MCF 10A (cell line): Measurements from ENCODE around the gene NAPSA. TPM values are rescaled to one million over a fixed set of nuclear protein-coding genes. Genes with fewer than 3 reads are reported as not detected.

Experiments
- BruUV-seq: library from RNA; stranded (reverse); fragments of 400-500 nt; replicated peaks from 2 replicates; lab custom pipeline; 2021; lab: Mats Ljungman, UMichigan
- CTCF ChIA-PET: fragments of 300-600 bp; sonication (Branson Sonifier 250); formaldehyde crosslinking; extraction: SDS; loops from one replicate; lab custom pipeline; 2021; ENCODE audit warnings: antibody characterized with exemption, inconsistent platforms; lab: Yijun Ruan, JAX
- POLR2A ChIA-PET: fragments of 300-600, 350-650 bp; sonication (Branson Sonifier 250); formaldehyde crosslinking; extraction: SDS; loops from one replicate; lab custom pipeline; 2020; ENCODE audit warnings: antibody characterized with exemption, inconsistent platforms; lab: Yijun Ruan, JAX
- DNase-seq: peaks from one replicate; pipeline ENCODE4 v3.0.0-alpha.2; 2018; ENCODE audit not compliant: unreplicated experiment
- H3K27ac Mint-ChIP-seq: one replicate; pipeline ENCODE4 v1.8.0; 2022; ENCODE audit warnings: mild to moderate bottlenecking, low read depth, mixed read lengths; ENCODE audit not compliant: unreplicated experiment
- H3K27me3 Mint-ChIP-seq: one replicate; pipeline ENCODE4 v1.8.0; 2022; ENCODE audit warnings: mixed read lengths; ENCODE audit not compliant: insufficient read depth, unreplicated experiment
- H3K36me3 Mint-ChIP-seq: one replicate; pipeline ENCODE4 v1.8.0; 2022; ENCODE audit warnings: mild to moderate bottlenecking, moderate library complexity, mixed read lengths; ENCODE audit not compliant: insufficient read depth, unreplicated experiment
- H3K4me1 Mint-ChIP-seq: one replicate; pipeline ENCODE4 v1.8.0; 2022; ENCODE audit warnings: mixed read lengths; ENCODE audit not compliant: insufficient read depth, unreplicated experiment
- H3K4me3 Mint-ChIP-seq: one replicate; pipeline ENCODE4 v1.8.0; 2022; ENCODE audit warnings: mild to moderate bottlenecking, moderate library complexity, mixed read lengths; ENCODE audit not compliant: unreplicated experiment
- H3K9me3 Mint-ChIP-seq: one replicate; pipeline ENCODE4 v1.8.0; 2022; ENCODE audit warnings: mixed read lengths; ENCODE audit not compliant: unreplicated experiment
- CTCF ChIP-seq: fragments of 200-600 bp; IDR thresholded peaks from one replicate; pipeline ENCODE4 v1.8.0; 2022; ENCODE audit warnings: antibody characterized with exemption, mild to moderate bottlenecking; ENCODE audit not compliant: unreplicated experiment
- intact Hi-C: fragments of 100-400 bp; cut with micrococcal nuclease; formaldehyde crosslinking; loops from 2 replicates; pipeline ENCODE4 v1.14.1; 2022
- total RNA-seq: library from RNA; stranded (reverse); gene quantifications from 2 replicates; pipeline ENCODE4 v1.2.3, GENCODE V29; 2022

The NAPSA gene
- total RNA-seq, 1 experiment from 2014 or later = 0.51 TPM

GRCh38 chr19:50402544-50403301, 37.3 kb upstream of the NAPSA start:
- DNase-seq = no peak
- ChIA-PET POLR2A (no interaction called here), CTCF (no interaction called here)
- H3K27me3 Mint-ChIP-seq = no peaks in the 10 kb centered on the region
- H3K27ac Mint-ChIP-seq = no peak overlapping the region
- intact Hi-C loops = no loop called here
- BruUV-seq = no TSS peak
- no peaks in the 10 kb centered on the region for H3K4me1 Mint-ChIP-seq
- H3K9me3 Mint-ChIP-seq = no peaks in the 10 kb centered on the region
- peaks cover 32% of the 10 kb centered on the region for H3K36me3 Mint-ChIP-seq
- no peak for TF ChIP-seq CTCF
- no peak overlapping the region for H3K4me3 Mint-ChIP-seq

GRCh38 chr19:50401605-50402450, 36.4 kb upstream of the NAPSA start:
- H3K4me3 Mint-ChIP-seq = no peak overlapping the region
- ChIA-PET POLR2A (no interaction called here), CTCF (no interaction called here)
- no peak overlapping the region for H3K27ac Mint-ChIP-seq
- DNase-seq = no peak
- no peaks in the 10 kb centered on the region for H3K9me3 Mint-ChIP-seq
- no peaks in the 10 kb centered on the region for H3K27me3 Mint-ChIP-seq
- H3K36me3 Mint-ChIP-seq = peaks cover 28% of the 10 kb centered on the region
- intact Hi-C loops = no loop called here
- TF ChIP-seq CTCF = no peak
- BruUV-seq = no TSS peak
- H3K4me1 Mint-ChIP-seq = no peaks in the 10 kb centered on the region

GRCh38 chr19:50399368-50399745, 33.9 kb upstream of the NAPSA start:
- no TSS peak for BruUV-seq
- Mint-ChIP-seq H3K27ac (no peak overlapping the region), H3K9me3 (no peaks in the 10 kb centered on the region), H3K36me3 (peaks cover 20% of the 10 kb centered on the region), H3K4me3 (no peak overlapping the region), H3K27me3 (no peaks in the 10 kb centered on the region), H3K4me1 (no peaks in the 10 kb centered on the region)
- ChIA-PET POLR2A (interaction anchor here (0.9 kb wide), 1 partner anchor 78 kb away, joined by 3 read pairs; no protein-coding TSS in a partner anchor), CTCF (interaction anchor here (0.6 kb wide), 1 partner anchor 25 kb away, joined by 4 read pairs; no protein-coding TSS in a partner anchor)
- TF ChIP-seq CTCF = no peak
- intact Hi-C loops = no loop called here
- DNase-seq = no peak
